Measurements from ENCODE around the gene ZNF614.
A peak's percentile ranks its signal among the peaks of the same experiment; 100 is the strongest.
"Not testable (repeated sequence)": the region's sequence is repeated elsewhere in the genome, so short reads cannot be mapped to it uniquely, and the experiment has no call there.

Gene ZNF614

DNA sequence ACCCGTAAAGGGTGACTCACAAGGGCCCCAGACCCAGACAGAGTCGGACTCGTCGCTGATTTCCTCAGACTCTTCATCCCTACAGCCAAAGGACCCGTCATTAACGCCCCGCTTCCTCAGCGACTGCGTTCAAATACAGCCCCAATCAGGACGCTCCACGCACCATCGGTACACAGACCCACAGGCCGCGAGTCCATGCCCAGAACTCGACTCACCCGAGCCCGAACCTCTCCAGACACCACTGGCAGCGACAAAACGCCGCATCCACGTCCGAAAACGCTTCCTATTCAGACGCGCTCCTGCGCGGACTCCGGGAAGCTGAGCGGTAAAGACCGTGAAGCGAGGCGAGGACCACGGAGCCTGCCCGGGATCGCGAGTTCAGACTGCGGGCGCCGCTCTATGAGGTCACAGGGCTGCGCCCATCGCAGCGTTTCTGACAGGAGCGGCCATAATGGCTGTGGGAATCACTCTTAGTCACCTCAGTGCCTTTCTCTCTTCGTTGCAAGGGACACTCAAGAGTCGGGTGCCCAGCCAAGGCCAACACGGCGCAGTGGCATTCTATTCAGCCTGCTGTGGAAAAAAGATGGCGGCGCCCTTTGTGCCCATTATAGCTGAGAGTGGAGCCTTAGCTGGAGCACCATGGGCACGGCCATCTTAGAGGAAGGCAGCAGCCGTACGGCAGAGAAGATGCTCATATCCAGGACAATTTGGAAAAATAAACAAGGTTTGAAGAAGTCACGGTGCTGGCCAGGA lies at the start of gene ZNF614:
Gene ZNF614, minus strand, starts transcription at position 353 of the 753 bp plus-strand sequence. CDS start 2,634 bp downstream, outside the sequence.
- peak; percentile 45 for DNase-seq (ENCODE audit: low read depth, low spot score)
- H3K27ac ChIP-seq = peak within 1 kb of the TSS; percentile 79

DNA sequence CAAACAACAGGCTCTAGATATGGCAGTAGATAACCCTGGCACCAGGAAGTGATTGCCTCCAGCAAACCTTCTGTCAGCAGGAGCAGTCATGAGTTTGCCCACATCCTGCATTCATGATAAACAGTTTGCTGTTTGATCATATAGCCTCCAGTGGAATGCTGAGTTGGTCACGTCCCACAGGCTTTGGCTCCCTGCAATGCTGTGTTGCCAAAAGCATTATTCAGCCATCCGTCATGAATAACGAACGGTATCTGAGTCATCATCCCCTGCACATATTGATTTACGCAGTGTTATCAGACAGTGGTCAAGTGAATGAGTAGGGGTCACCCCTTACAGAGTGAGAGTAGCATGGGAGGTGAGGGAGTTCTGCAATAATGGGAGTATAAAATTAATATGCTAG lies 42.3 kb upstream of the ZNF614 start:
- peak; percentile 77 for DNase-seq (ENCODE audit: low read depth, low spot score)
- peak overlapping the region; percentile 63 for H3K27ac ChIP-seq

DNA sequence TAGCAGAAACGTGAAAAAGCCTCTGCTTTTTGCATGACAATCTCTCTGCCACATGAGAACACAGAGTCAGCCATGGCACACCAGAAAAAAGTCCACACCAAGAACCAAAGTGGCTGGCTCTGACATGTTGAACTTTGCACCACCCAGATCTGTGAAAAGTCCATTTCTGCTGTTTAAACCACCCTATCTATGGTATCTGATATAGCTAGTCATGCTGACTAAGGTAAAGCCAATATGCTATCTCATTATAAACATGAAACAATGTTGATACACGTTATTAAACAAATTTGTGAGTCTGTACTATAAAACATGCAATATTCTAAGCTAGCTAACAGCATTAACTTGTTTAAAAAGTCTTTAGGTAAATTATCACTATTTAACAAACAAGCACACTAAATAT lies 41.5 kb upstream of the ZNF614 start:
- DNase-seq (ENCODE audit: low read depth, low spot score) = no peak
- H3K27ac ChIP-seq = peak overlapping the region; percentile 63

DNA sequence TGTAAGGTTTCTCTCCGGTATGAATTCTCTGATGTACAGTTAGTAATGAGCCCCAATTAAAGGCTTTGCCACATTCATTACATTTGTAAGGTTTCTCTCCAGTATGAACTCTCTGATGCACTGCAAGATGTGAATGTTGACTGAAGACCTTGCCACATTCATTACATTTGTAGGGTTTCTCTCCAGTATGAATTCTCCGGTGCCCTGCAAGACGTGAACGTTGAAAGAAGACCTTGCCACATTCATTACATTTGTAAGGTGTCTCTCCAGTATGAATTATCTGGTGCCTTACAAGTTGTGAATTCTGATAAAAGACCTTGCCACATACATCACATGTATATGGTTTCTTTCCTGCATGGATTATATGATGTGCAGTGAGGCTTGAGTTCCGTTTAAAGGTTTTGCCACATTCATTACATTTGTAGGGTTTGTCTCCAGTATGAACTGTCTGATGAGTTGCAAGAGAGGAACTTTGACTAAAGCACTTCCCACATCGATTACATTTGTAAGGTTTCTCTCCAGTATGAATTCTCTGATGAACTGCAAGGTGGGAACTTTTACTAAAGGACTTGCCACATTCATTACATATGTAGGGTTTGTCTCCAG lies 38.2 kb upstream of the ZNF614 start:
- H3K27ac ChIP-seq = no peak overlapping the region
- DNase-seq (ENCODE audit: low read depth, low spot score) = no peak

DNA sequence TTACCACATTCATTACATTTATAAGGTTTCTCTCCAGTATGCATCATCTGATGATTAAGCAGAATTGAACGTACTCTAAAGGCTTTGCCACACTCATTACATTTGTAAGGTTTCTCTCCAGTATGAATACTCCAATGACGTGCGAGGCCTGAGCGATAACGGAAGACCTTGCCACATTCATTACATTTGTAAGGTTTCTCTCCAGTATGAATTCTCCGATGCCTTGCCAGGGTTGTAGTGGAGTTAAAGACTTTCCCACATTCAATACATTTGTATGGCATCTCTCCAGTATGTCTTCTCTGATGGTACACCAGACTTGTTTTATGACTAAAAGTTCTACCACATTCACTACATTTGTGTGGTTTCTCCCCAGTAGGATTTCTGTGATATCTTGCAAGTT lies 37.2 kb upstream of the ZNF614 start:
- H3K27ac ChIP-seq = no peak overlapping the region
- DNase-seq (ENCODE audit: low read depth, low spot score) = no peak

DNA sequence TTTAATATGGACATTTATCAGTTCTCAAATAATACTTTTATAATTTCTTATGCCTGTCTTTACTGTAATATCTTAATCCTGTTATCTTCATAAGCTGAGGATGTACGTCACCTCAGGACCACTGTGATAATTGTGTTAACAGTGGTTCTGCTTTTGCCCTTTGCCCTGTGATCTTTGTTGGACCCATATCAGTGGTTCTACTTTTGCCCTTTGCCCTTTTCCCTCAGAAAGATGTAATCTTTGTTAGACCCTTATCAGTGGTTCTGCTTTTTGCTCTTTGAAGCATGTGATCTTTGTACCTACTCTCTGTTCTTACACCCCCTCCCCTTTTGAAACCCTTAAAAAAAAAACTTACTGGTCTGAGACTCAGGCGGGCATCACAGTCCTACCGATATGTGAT lies 28.3 kb upstream of the ZNF614 start:
- not testable (repeated sequence) for H3K27ac ChIP-seq; DNase-seq (ENCODE audit: low read depth, low spot score)

DNA sequence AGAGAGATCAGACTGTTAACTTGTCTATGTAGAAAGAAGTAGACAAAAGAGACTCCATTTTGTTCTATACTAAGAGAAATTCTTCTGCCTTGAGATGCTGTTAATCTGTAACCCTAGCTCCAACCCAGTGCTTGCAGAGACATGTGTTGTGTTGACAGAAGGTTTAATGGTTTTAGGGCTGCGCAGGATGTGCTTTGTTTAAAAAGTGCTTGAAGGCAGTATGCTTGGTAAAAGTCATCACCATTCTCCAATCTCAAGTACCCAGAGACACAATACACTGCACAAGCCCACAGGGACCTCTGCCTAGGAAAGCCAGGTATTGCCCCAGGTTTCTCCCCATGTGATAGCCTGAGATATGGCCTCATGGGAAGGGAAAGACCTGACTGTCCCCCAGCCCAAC lies 23.6 kb upstream of the ZNF614 start:
- peak; percentile 75 for DNase-seq (ENCODE audit: low read depth, low spot score)
- peak overlapping the region; percentile 69 for H3K27ac ChIP-seq

DNA sequence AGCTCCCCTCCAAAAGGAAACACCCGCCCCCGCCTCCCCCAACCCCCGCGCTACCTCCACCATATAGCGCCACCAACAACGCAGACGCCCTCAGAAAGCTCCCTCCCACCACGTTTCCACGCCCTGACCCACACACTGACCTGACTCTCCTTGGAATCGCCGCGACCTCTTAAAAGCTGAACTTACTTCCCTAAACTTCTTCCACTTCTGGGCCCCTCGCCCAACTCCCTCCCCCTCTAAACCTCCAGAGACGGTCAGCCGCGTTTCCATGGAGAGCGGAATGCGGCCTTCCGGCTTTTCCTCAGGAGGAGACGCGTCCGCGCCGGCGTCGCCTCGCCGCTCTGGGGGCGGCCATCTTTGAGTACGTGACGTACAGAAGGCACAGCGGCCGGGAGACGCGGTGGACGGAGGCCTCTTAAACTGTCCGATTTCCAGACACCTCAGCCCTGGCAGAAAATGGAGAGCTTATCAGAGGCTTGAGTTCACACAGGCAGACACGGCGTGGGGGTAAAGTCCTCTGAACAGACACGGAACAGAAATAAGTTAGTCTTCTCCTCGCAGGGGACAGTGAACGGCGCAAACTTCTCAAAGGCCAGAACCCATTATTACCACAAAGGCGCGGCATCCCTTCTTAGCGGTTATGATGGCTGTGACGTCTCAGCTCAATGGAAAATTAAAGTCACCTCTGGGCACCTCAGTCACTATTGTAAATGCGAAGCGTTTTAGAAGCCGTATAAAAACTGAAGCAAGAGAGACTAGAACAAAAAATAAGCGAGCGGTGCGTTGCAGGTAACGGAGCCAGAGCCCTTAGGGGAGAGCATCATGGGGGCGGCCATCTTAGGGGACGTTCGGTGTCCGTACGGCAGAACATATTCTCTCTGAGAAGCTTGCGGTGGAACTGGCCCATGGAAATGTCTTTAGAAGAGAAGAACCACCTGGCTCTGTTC lies 20.6 kb upstream of the ZNF614 start, which contains the start of gene ZNF432:
Gene ZNF432, minus strand, starts transcription at position 284 of the 947 bp plus-strand sequence. CDS start 1,970 bp downstream, outside the sequence.
- no peak for DNase-seq (ENCODE audit: low read depth, low spot score)
- peak within 1 kb of the TSS; percentile 66 for H3K27ac ChIP-seq

DNA sequence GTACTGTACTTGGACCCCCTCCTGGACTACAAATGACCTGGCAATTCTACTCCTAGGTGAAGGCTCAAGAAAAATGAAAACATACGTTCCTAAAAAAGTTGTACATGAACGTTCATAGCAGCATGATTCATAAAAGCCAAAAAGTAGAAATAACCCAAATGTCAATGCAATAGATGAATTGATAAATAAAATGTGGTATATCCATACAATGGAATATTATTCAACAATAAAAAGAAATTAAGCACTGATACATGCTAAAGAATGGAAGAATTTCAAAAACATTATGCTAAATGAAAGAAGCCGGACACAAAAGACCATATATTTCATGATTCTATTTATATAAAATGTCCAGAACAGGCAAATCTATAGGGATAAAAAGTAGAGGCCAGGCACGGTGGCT lies 11.0 kb upstream of the ZNF614 start:
- DNase-seq (ENCODE audit: low read depth, low spot score) = no peak
- no peak overlapping the region for H3K27ac ChIP-seq

DNA sequence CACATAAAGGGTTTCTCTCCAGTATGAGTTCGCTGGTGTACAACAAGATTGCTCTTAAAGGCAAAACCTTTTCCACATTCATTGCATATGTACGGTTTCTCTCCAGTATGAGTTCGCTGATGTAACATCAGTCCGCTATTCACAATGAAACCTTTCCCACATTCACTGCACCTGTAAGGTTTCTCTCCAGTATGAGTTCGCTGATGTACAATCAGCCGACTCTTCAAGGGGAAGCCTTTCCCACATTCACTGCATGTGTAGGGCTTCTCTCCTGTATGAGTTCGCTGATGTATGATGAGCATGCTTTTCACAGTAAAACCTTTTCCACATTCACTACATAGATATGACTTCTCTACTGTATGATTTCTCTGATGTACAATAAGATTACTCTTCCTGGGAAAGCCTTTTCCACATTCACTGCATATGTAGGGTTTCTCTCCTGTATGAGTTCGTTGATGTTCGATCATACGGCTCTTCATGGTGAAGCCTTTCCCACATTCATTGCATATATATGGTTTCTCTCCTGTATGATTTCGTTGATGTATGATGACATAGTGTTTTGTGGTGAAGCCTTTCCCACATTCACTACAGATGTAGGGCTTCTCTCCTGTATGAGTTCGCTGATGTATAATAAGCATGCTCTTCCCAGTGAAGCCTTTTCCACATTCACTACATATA lies 6.0 kb upstream of the ZNF614 start:
- no peak overlapping the region for H3K27ac ChIP-seq
- DNase-seq (ENCODE audit: low read depth, low spot score) = no peak

DNA sequence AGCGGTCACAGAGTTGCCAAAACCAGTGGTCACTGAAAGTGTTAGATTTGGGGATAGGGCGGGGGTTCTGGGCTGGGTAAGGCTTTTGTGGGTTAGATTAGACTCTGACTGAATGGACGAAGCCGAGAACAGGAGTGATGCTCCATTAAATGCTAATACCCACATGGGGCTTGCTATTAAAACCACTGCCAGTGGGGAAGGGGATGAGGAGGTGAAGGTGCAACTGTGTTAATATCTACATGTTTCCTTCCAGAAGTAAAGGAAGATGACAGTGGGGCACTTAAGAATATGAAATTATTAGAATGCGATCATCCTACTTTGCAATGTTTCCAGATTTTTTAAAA lies 573 bp upstream of the ZNF614 start:
- H3K27ac ChIP-seq = peak overlapping the region; percentile 79
- DNase-seq (ENCODE audit: low read depth, low spot score) = no peak

DNA sequence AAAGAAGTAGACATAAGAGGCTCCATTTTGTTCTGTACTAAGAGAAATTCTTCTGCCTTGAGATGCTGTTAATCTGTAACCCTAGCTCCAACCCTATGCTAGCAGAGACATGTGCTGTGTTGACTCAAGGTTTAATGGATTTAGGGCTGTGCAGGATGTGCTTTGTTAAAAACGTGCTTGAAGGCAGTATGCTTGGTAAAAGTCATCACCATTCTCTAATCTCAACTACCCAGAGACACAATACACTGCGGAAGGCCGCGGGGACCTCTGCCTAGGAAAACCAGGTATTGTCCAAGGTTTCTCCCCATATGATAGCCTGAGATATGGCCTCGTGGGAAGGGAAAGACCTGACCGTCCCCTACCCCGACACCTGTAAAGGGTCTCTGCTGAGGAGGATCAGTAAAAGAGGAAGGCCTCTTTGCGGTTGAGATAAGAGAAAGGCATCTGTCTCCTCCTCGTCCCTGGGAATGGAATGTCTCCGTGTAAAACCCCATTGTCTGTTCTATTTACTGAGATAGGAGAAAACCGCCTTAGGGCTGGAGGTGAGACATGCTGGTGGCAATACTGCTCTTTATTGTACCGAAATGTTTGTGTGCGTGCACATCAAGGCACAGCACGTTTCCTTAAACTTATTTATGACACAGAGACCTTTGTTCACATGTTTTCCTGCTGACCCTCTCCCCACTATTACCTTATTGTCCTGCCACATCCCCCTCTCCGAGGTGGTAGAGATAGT lies 1.8 kb downstream of the ZNF614 start:
- peak overlapping the region; percentile 79 for H3K27ac ChIP-seq
- not testable (repeated sequence) for DNase-seq (ENCODE audit: low read depth, low spot score)

DNA sequence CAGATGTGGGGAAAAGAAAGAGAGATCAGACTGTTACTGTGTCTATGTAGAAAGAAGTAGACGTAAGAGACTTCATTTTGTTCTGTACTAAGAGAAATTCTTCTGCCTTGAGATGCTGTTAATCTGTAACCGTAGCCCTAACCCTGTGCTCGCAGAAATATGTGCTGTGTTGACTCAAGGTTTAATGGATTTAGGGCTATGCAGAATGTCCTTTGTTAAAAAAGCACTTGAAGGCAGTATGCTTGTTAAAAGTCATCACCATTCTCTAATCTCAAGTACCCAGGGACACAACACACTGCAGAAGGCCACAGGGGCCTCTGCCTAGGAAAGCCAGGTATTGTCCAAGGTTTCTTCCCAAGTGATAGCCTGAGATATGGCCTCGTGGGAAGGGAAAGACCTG lies 3.7 kb downstream of the ZNF614 start:
- H3K27ac ChIP-seq; DNase-seq (ENCODE audit: low read depth, low spot score): not testable (repeated sequence)

DNA sequence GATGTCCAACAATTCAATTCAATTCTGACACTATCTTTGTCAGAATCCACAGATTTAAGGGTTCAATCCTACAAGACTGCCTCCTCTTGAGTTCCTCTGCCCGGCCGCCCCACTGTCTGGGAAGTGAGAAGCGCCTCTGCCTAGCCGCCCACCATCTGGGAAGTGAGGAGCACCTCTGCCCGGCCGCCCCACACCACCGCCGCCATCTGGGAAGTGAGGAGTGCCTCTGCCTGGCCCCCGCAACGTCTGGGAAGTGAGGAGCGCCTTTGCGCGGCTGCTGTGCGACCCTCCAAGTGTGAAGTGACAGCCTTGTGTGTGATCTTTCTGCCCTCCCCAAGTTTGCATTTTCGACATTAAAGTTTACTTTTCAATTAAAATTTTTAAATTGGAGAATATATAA lies 6.0 kb downstream of the ZNF614 start:
- no peak for DNase-seq (ENCODE audit: low read depth, low spot score)
- no peak overlapping the region for H3K27ac ChIP-seq

DNA sequence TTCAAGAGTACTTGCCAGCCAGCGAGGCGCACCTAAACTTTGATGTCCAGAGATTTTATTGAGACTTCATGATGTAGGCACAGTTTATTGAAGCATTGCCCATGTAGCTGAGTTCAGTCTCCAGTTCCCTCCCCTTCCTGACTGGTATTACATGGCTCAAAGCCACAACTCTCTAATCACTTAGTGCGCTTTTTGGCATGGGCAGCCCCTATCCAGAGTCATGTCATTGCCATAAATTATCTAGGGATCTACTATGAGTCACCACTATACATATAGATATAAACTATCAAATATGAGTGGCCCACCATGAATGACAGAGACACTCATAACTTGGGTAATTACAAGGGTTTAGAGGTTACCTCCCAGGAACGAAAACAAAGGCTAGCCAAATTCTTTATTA lies 7.7 kb downstream of the ZNF614 start:
- DNase-seq (ENCODE audit: low read depth, low spot score) = no peak
- no peak overlapping the region for H3K27ac ChIP-seq

DNA sequence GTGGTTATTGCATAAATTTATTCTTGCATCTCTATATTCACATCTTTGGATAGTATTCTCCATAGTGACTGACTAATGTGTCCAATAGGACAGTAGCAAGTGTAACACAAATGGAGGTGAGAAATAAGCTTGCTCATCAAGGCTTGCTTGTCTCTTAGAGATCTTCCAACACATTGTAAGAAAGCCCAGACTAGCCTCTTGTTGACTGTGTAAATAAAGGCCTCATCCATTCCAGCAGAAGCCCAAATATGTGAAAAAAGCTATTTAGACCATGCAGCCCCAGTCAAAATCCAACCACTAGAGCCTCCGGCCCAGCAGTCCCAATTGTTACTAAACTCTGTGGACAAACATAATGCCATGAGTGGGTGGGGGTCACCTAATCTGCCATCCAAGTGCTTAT lies 17.5 kb downstream of the ZNF614 start:
- no peak overlapping the region for H3K27ac ChIP-seq
- DNase-seq (ENCODE audit: low read depth, low spot score) = no peak

DNA sequence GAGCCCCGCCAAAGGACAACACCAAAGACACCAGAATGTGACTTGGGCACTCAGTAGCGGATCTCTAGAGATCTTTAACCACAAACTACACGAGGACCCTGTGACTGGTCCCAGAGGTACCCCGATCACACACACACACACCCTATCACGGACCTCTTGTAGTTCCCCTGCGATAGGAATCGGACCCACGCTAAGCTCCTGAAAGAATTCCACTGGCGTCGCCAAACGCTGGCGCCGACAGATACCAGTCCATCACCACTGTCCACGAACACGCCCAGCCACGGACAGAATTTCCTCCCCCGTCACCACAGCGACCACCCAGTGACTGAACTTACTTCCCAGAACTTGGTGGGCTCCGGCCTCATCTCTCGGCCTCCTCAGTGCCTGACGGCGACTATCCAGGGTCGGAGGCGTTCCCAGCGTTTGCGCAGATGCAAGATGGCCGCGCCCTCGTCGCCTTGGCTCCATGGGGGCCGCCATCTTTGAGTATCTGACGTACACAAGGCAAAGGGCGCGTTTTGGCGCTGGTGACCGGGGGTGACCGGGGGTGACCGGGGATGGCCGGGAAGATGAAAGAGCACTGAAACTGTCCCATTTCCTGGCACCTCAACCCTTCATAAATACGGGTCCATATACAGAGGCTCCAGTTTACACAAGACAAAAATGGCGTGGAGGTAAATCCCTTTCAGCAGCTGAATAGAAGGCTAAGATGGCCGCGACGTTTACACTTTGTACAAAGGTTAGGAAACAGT lies 20.2 kb downstream of the ZNF614 start, which contains the start of gene ZNF615:
Gene ZNF615, minus strand, starts transcription at position 406 of the 752 bp plus-strand sequence. CDS start 4,500 bp downstream, outside the sequence.
- DNase-seq (ENCODE audit: low read depth, low spot score) = no peak
- peak within 1 kb of the TSS; percentile 39 for H3K27ac ChIP-seq

DNA sequence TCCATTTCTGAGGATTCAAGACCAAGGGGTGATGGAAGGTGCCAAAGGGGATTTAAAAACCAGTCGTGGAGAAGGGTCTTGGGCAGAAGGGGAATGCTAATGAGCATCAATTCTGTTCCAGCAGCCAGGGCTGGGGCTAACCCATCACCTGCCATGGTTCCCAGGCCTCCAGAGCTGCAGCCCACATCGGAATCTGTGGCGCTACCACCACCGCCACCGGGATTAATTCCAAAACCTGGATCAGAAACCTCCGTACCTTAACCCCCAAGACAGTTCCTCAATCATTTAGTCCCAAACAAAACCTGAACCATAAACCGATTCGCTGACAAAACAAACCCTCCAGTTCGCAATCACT lies 20.8 kb downstream of the ZNF614 start:
- H3K27ac ChIP-seq = no peak overlapping the region
- no peak for DNase-seq (ENCODE audit: low read depth, low spot score)
